Measurements from ENCODE around the gene GNAL.
A peak's percentile ranks its signal among the peaks of the same experiment; 100 is the strongest.

The GNAL gene

DNA sequence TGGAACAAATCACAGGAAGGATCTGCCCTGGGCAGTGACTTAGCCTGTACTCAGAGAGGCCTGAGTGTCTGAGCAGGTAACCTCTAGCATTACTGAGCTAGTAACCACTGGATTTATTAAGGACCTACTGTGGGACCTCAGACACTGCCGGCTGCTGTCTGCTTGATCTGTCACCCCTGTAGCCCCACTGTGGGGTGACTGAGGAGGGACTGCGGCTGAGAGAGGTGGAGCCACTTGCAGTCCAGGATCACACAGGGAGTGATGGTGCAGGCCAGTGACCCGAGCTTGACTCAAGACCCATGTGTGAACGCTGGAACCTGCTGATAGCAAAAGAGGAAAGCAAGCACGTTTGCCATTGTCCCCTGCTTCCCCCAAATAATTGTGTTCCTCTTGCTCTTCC, 177.7 kb downstream of the GNAL start:
- peaks cover 10% of the 10 kb centered on the region for H3K4me1 ChIP-seq (ENCODE audit: control insufficient read depth, low read length)
- H3K9me3 ChIP-seq (ENCODE audit: control insufficient read depth, insufficient read depth, low read length) = no peaks in the 10 kb centered on the region
- TF ChIP-seq, protein P1, sequence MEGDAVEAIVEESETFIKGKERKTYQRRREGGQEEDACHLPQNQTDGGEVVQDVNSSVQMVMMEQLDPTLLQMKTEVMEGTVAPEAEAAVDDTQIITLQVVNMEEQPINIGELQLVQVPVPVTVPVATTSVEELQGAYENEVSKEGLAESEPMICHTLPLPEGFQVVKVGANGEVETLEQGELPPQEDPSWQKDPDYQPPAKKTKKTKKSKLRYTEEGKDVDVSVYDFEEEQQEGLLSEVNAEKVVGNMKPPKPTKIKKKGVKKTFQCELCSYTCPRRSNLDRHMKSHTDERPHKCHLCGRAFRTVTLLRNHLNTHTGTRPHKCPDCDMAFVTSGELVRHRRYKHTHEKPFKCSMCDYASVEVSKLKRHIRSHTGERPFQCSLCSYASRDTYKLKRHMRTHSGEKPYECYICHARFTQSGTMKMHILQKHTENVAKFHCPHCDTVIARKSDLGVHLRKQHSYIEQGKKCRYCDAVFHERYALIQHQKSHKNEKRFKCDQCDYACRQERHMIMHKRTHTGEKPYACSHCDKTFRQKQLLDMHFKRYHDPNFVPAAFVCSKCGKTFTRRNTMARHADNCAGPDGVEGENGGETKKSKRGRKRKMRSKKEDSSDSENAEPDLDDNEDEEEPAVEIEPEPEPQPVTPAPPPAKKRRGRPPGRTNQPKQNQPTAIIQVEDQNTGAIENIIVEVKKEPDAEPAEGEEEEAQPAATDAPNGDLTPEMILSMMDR (IDR thresholded peaks at IDR 0.05; ENCODE audit: low read depth, low read length, poor library complexity, severe bottlenecking) = no peak
- no peak for TF ChIP-seq EZH2phosphoT487 (IDR thresholded peaks at IDR 0.05; ENCODE audit: borderline replicate concordance, low read length)
- H3K79me2 ChIP-seq (ENCODE audit: control insufficient read depth, low read length) = no peaks in the 10 kb centered on the region
- H3K36me3 ChIP-seq (ENCODE audit: control insufficient read depth, low read length) = no peaks in the 10 kb centered on the region; the same call in 1 of the 2 replicates
- no peak overlapping the region for H3K4me3 ChIP-seq (ENCODE audit: low read length)
- H3K9me2 ChIP-seq (replicated peaks; ENCODE audit: control insufficient read depth, low read length) = no peaks in the 10 kb centered on the region
- no peak overlapping the region for H3K27ac ChIP-seq (ENCODE audit: low read depth, low read length)
- 0 out of 2 replicates have a peak, but pooled peaks cover 5% of the 10 kb centered on the region for H3F3A ChIP-seq (ENCODE audit: control insufficient read depth, insufficient read depth)
- H3K4me2 ChIP-seq (ENCODE audit: low read length) = no peak overlapping the region
- H4K20me1 ChIP-seq (ENCODE audit: control insufficient read depth, insufficient read depth, low read depth, low read length) = no peaks in the 10 kb centered on the region
- no peaks in the 10 kb centered on the region for H3K27me3 ChIP-seq (ENCODE audit: control insufficient read depth, low read length)

DNA sequence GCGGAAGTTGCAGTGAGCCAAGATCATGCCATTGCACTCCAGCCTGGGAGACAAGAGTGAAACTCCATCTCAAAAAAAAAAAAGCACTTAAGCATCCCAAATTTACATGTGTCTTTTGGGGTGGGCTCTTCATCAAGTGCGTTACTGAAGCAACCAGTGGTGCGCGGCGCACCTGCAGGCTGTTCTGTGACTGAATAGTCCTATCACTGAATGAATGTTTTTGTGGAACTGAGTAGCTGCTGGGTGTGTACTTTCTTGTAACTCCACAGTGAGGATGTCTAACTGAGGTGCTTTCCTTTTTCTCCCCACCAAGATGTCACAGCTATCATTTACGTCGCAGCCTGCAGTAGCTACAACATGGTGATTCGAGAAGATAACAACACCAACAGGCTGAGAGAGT, 179.2 kb downstream of the GNAL start:
- TF ChIP-seq, protein P1 (IDR thresholded peaks at IDR 0.05; ENCODE audit: low read depth, low read length, poor library complexity, severe bottlenecking) = no peak
- no peak for TF ChIP-seq EZH2phosphoT487 (IDR thresholded peaks at IDR 0.05; ENCODE audit: borderline replicate concordance, low read length)
- H3K9me3 ChIP-seq (ENCODE audit: control insufficient read depth, insufficient read depth, low read length) = no peaks in the 10 kb centered on the region
- H3K4me1 ChIP-seq (ENCODE audit: control insufficient read depth, low read length) = peaks cover 10% of the 10 kb centered on the region
- H3F3A ChIP-seq (ENCODE audit: control insufficient read depth, insufficient read depth) = 0 out of 2 replicates have a peak, but pooled peaks cover 5% of the 10 kb centered on the region
- H3K79me2 ChIP-seq (ENCODE audit: control insufficient read depth, low read length) = no peaks in the 10 kb centered on the region
- H4K20me1 ChIP-seq (ENCODE audit: control insufficient read depth, insufficient read depth, low read depth, low read length) = no peaks in the 10 kb centered on the region
- H3K4me3 ChIP-seq (ENCODE audit: low read length) = no peak overlapping the region
- H3K9me2 ChIP-seq (replicated peaks; ENCODE audit: control insufficient read depth, low read length) = no peaks in the 10 kb centered on the region
- H3K4me2 ChIP-seq (ENCODE audit: low read length) = peak overlapping the region; percentile 26
- H3K27ac ChIP-seq (ENCODE audit: low read depth, low read length) = peak overlapping the region; percentile 23
- peaks cover 5% of the 10 kb centered on the region; the same call in 1 of the 2 replicates for H3K36me3 ChIP-seq (ENCODE audit: control insufficient read depth, low read length)
- no peaks in the 10 kb centered on the region for H3K27me3 ChIP-seq (ENCODE audit: control insufficient read depth, low read length)

DNA sequence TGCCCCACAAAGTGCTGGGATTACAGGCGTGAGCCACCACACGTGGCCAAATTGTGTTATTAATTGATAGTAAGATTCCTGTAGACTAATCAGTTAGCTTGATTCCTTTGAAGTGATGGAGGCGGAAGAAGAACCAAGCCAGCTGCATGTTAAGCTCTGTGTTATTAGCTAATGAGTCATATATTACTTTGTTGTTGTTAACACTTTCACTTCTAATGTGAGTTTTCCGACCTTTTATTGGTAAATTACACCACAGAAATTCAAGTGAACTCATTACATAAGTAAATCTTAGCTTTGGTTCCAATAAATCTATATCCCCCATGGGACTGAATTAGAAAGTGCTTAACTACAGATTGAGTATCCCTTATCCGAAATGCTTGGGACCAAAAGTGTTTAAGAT, 182.4 kb downstream of the GNAL start:
- no peaks in the 10 kb centered on the region for H3K79me2 ChIP-seq (ENCODE audit: control insufficient read depth, low read length)
- H3K4me2 ChIP-seq (ENCODE audit: low read length) = no peak overlapping the region
- no peaks in the 10 kb centered on the region for H3K27me3 ChIP-seq (ENCODE audit: control insufficient read depth, low read length)
- H3K36me3 ChIP-seq (ENCODE audit: control insufficient read depth, low read length) = peaks cover 11% of the 10 kb centered on the region; the same call in 1 of the 2 replicates
- peaks cover 10% of the 10 kb centered on the region for H3K4me1 ChIP-seq (ENCODE audit: control insufficient read depth, low read length)
- H3K27ac ChIP-seq (ENCODE audit: low read depth, low read length) = no peak overlapping the region
- no peaks in the 10 kb centered on the region for H3K9me3 ChIP-seq (ENCODE audit: control insufficient read depth, insufficient read depth, low read length)
- no peaks in the 10 kb centered on the region for H4K20me1 ChIP-seq (ENCODE audit: control insufficient read depth, insufficient read depth, low read depth, low read length)
- H3K4me3 ChIP-seq (ENCODE audit: low read length) = no peak overlapping the region
- H3F3A ChIP-seq (ENCODE audit: control insufficient read depth, insufficient read depth) = 0 out of 2 replicates have a peak, but pooled peaks cover 5% of the 10 kb centered on the region
- TF ChIP-seq EZH2phosphoT487 (IDR thresholded peaks at IDR 0.05; ENCODE audit: borderline replicate concordance, low read length) = no peak
- no peaks in the 10 kb centered on the region for H3K9me2 ChIP-seq (replicated peaks; ENCODE audit: control insufficient read depth, low read length)

DNA sequence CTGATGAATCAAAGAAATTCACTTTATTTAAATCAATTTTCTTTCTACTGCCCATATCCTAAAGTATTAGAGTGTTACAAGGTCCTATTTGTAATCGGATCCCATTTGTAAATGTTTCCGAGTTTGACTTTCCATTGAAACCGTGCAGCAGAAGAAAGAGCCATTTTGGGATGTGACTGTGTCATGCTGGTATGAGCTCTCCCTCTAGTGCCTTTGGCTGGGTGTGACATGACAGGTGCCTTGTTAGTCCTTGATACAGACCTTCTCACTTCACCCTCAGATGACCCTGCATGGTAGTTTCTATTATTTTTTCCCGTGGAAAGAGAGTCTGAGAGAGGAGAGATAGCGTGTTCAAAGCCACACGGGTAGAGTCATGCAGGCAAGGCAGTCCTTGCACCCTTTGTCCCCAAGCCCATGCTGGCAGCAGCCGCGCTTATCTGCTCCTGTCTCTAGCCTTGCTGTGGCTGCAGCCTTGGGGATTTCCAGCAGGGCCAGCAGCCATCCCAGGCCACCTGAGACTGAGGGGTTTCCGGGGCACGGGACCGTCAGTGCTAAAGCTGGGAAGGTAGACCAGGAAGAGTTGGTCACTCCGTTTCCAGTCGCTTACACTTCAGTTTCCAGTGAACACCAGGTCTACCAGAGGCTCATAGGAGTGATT, 183.5 kb downstream of the GNAL start:
- no peaks in the 10 kb centered on the region for H4K20me1 ChIP-seq (ENCODE audit: control insufficient read depth, insufficient read depth, low read depth, low read length)
- no peaks in the 10 kb centered on the region for H3K27me3 ChIP-seq (ENCODE audit: control insufficient read depth, low read length)
- H3K4me1 ChIP-seq (ENCODE audit: control insufficient read depth, low read length) = peaks cover 10% of the 10 kb centered on the region
- no peak overlapping the region for H3K4me3 ChIP-seq (ENCODE audit: low read length)
- no peak for TF ChIP-seq EZH2phosphoT487 (IDR thresholded peaks at IDR 0.05; ENCODE audit: borderline replicate concordance, low read length)
- TF ChIP-seq, protein P1 (IDR thresholded peaks at IDR 0.05; ENCODE audit: low read depth, low read length, poor library complexity, severe bottlenecking) = no peak
- no peak overlapping the region for H3K27ac ChIP-seq (ENCODE audit: low read depth, low read length)
- no peaks in the 10 kb centered on the region for H3K9me3 ChIP-seq (ENCODE audit: control insufficient read depth, insufficient read depth, low read length)
- peaks cover 15% of the 10 kb centered on the region; the same call in 1 of the 2 replicates for H3K36me3 ChIP-seq (ENCODE audit: control insufficient read depth, low read length)
- no peak overlapping the region for H3K4me2 ChIP-seq (ENCODE audit: low read length)
- no peaks in the 10 kb centered on the region for H3K79me2 ChIP-seq (ENCODE audit: control insufficient read depth, low read length)
- H3F3A ChIP-seq (ENCODE audit: control insufficient read depth, insufficient read depth) = 0 out of 2 replicates have a peak, but pooled peaks cover 5% of the 10 kb centered on the region
- H3K9me2 ChIP-seq (replicated peaks; ENCODE audit: control insufficient read depth, low read length) = no peaks in the 10 kb centered on the region

Measured in DOHH2 (cell line).